G401.6 (cell line): Measurements from ENCODE around the gene FGA.

Experiments
- FAIRE-seq: peaks from 2 replicates; lab custom pipeline; 2012; peaks lifted over from hg19 to GRCh38; lab: Jason Lieb, UNC

Gene FGA

DNA sequence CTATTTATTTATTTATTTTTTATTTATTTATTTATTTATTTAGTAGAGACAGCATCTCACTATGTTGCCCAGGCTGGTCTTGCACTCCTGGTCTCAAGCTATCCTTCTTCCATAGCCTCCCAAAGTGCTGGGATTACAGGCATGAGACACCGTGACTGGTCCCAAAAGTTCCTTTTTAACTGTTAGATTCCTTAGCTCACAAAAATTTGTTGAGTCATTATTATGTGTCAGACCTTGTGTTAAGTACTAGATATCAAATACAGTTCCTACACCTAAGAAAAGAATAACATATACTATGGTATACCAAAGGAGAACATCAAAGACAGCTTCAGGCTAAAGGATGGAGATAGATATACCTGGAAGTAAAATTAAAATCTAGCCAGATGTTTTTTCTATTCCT is 11.6 kb downstream of the FGA start:
- no peak for FAIRE-seq

- FAIRE-seq = no peak
Measured at GRCh38 chr4:154577324-154577723, 13.2 kb downstream of the FGA start.

GRCh38 chr4:154574311-154574710 is 16.2 kb downstream of the FGA start:
- FAIRE-seq = no peak

- no peak for FAIRE-seq
Measured at GRCh38 chr4:154573190-154573870, 17.2 kb downstream of the FGA start.

- no peak for FAIRE-seq
Measured at GRCh38 chr4:154569584-154569983, 21.0 kb downstream of the FGA start.

DNA sequence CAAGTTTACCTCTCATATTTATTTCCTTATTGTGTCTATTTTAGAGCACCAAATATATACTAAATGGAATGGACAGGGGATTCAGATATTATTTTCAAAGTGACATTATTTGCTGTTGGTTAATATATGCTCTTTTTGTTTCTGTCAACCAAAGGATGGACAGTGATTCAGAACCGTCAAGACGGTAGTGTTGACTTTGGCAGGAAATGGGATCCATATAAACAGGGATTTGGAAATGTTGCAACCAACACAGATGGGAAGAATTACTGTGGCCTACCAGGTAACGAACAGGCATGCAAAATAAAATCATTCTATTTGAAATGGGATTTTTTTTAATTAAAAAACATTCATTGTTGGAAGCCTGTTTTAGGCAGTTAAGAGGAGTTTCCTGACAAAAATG is 21.5 kb downstream of the FGA start:
- no peak for FAIRE-seq

GRCh38 chr4:154566639-154567204 is 23.8 kb downstream of the FGA start:
- no peak for FAIRE-seq

GRCh38 chr4:154565704-154566103 is 24.8 kb downstream of the FGA start:
- no peak for FAIRE-seq

GRCh38 chr4:154564311-154564710 is 26.2 kb downstream of the FGA start:
- FAIRE-seq = no peak

DNA sequence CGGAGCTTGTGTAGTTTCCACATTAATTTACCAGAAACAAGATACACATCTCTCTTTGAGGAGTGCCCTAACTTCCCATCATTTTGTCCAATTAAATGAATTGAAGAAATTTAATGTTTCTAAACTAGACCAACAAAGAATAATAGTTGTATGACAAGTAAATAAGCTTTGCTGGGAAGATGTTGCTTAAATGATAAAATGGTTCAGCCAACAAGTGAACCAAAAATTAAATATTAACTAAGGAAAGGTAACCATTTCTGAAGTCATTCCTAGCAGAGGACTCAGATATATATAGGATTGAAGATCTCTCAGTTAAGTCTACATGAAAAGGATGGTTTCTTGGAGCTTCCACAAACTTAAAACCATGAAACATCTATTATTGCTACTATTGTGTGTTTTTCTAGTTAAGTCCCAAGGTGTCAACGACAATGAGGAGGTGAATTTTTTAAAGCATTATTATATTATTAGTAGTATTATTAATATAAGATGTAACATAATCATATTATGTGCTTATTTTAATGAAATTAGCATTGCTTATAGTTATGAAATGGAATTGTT is 27.8 kb downstream of the FGA start, which contains the start of gene FGB:
TSS of gene FGB (plus strand) at position 315 of the 558 bp plus-strand sequence. CDS start at position 323, 8 bp downstream.
- FAIRE-seq = peak; percentile 11

DNA sequence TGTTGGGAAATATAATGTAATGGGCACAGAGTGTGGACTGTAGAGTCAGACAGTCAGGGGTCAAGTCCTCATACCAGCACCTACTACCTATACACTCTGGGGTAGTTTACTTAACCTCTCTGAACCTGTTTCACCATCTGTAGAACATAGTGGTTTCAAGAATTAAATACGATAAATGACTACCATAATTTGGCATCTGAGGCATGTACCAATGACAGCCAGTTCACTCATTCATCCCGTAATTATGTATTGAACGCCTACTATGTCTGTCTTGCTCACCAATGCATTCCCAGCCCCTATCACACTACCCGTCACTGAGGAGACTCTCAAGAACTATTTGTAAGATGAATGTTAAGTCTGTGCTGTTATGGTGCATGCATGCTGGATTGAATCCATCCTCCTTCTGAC is 29.7 kb downstream of the FGA start:
- no peak for FAIRE-seq

DNA sequence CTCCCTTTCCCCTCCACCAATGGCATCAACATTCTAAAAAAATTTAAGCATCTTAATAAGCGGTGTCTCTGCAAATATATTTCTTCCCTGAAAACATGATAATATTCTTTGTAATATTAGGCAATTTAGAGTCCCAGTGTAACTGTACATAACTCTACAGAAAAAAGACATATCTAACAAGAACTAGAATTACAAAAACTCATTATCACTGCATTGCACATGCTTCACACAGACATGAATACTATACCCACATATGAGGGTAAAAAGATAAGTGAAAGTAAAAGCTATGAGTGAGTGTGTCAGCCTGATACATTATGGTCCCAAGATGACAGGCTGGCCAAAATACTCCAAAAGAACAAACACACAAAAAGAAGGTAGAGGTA is 30.1 kb downstream of the FGA start:
- no peak for FAIRE-seq

- peak; percentile 3 for FAIRE-seq
Measured at GRCh38 chr4:154559494-154560418, 30.8 kb downstream of the FGA start.

- no peak for FAIRE-seq
Measured at GRCh38 chr4:154559141-154559493, 31.4 kb downstream of the FGA start.

DNA sequence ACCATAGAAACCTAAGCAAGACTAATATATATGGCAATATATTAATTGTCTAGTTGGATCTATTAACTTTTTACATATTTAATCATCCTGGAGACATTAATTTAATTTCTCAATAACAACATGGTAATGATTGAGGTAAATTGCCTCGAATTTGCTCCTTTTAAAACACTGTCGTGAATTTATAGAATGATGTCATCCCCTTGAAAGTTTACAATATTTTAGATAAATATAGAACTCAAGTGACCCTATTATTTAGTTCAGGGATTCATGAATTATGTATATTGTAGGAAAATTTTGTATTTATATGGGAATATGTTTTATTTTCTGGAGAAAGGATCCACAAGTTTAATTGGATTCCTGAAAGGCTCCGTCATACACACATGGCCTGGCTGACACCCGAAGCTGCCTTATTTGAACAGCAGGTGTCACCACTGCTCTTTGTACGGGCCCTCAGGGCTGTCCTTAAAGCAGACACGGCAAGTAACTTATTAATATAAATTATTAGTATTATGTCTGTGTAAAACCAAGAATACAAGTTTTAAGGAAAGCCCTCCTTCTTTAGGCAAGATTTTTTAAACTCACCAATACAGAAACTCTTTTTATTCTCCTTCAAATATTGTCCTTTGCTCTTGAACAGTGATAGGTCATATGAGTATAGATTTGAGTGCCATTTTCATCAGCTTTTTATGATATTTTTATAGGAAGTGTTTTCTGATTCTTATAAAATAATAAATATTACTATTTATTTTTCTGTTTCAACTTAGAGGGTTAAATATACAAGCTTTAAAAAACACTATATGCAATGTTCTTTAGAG is 38.5 kb downstream of the FGA start:
- FAIRE-seq = peak; percentile 89

DNA sequence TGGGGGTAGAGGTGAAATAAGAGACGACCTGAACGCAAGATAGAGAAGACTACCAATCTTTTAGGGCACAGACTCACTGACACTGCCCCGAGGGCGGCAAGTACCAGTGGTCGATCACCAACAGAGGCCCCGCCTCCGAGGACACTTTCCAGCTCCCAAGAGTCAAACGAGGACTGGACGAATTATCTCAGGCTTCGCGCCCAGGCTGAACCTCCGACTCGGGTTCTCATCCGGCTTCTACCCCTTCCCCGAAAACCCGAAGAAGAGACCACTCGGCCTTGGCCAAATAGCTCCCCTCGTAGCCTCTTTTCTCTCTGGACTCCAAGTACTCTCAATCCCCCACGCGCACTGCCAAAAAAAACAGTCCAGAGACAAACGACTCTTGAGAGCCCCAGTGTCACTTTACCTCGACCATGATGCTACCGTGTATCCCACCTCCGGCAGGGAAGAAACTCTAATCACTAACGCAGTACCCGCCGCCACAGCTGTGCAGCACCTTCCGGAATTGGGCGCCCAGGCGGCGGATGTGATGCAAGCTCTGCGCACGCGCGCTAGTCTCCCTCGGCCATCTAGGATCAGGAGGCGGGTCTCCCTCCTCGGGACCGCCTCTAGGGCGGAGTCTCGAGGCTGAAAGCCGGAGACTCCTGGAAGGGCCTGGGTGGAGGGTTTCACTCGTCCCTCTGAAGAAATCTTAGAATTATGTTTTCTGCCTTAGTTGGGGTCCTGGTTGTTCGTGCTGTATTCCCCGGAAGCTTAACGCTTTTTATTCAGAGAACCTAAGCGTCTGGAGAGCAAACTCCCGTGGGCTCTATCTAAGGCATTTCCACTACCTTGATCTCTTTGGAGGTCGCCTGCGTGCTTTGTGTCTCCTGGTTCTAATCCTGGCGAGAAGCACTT is 40.4 kb downstream of the FGA start, which contains the start of gene PLRG1:
TSS of gene PLRG1 (minus strand) at position 507 of the 897 bp plus-strand sequence. CDS start at position 415, 92 bp downstream.
- FAIRE-seq = peak; percentile 97

- no peak for FAIRE-seq
Measured at GRCh38 chr4:154545689-154546088, 44.9 kb downstream of the FGA start.

GRCh38 chr4:154542271-154542879 is 48.2 kb downstream of the FGA start:
- no peak for FAIRE-seq
